ENCODE measurements around the gene CCDC63. TPM values are rescaled to one million over a fixed set of nuclear protein-coding genes. Genes with fewer than 3 reads are reported as not detected.

CCDC63 gene
- total RNA-seq, 1 experiment from 2014 or later = not detected

DNA sequence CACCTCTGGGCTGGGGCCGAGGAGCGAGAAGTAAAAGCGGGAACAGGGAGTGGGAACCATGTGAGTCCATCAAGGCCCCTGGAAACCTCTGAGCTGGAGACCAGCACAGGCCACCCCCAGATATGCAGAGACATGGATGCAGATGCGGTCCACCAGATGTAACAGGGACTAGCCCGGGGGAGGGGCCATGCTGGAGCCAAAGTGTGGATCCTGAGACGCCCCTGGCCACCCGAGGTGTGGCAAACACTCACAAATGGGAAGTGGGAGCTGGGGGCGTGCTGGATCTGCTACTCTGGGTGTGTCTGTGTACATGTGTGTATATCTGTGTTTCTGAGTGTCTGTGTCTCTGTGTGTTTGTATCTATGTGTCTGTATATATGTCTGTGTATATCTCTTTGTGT, 60.8 kb downstream of the CCDC63 start:
- no peak for DNase-seq (ENCODE audit: low read depth, low spot score)
- ATAC-seq = no peak
- ChIA-PET POLR2A (no interaction called here), CTCF (no interaction called here)
- Histone ChIP-seq H3K27me3 (ENCODE audit: control insufficient read depth, insufficient read depth, low read length) (no peaks in the 10 kb centered on the region), H3K27ac (ENCODE audit: low read length) (no peak overlapping the region), H3K4me1 (ENCODE audit: control insufficient read depth, insufficient read depth, low read length) (no peaks in the 10 kb centered on the region), H3K9me3 (ENCODE audit: control insufficient read depth, insufficient read depth, low read depth, low read length) (no peaks in the 10 kb centered on the region), H3K36me3 (ENCODE audit: control insufficient read depth, insufficient read depth, low read length) (no peaks in the 10 kb centered on the region), H3K4me3 (ENCODE audit: low read depth in 2 of 2, low read length in 2 of 2) (no peak overlapping the region)
- in situ Hi-C loops (cut with HindIII; ENCODE audit: low pct_unique_long_range_greater_than_20kb, low sequenced_read_pairs) = no loop called here
- no TSS peak for BruUV-seq (replicated peaks)
- TF ChIP-seq, protein P1, sequence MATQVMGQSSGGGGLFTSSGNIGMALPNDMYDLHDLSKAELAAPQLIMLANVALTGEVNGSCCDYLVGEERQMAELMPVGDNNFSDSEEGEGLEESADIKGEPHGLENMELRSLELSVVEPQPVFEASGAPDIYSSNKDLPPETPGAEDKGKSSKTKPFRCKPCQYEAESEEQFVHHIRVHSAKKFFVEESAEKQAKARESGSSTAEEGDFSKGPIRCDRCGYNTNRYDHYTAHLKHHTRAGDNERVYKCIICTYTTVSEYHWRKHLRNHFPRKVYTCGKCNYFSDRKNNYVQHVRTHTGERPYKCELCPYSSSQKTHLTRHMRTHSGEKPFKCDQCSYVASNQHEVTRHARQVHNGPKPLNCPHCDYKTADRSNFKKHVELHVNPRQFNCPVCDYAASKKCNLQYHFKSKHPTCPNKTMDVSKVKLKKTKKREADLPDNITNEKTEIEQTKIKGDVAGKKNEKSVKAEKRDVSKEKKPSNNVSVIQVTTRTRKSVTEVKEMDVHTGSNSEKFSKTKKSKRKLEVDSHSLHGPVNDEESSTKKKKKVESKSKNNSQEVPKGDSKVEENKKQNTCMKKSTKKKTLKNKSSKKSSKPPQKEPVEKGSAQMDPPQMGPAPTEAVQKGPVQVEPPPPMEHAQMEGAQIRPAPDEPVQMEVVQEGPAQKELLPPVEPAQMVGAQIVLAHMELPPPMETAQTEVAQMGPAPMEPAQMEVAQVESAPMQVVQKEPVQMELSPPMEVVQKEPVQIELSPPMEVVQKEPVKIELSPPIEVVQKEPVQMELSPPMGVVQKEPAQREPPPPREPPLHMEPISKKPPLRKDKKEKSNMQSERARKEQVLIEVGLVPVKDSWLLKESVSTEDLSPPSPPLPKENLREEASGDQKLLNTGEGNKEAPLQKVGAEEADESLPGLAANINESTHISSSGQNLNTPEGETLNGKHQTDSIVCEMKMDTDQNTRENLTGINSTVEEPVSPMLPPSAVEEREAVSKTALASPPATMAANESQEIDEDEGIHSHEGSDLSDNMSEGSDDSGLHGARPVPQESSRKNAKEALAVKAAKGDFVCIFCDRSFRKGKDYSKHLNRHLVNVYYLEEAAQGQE (IDR thresholded peaks at IDR 0.05; ENCODE audit: insufficient read depth in 1 of 2, low read depth in 2 of 2, low read length in 1 of 2) = no peak
- TF ChIP-seq TCF7L2 (IDR thresholded peaks at IDR 0.05; ENCODE audit: low read depth, low read length) (no peak), SIN3A (IDR thresholded peaks at IDR 0.05; ENCODE audit: borderline replicate concordance, insufficient read depth, low read depth, low read length) (no peak)
- intact Hi-C loops (cut with micrococcal nuclease; ENCODE audit: unreplicated experiment) = no loop called here

DNA sequence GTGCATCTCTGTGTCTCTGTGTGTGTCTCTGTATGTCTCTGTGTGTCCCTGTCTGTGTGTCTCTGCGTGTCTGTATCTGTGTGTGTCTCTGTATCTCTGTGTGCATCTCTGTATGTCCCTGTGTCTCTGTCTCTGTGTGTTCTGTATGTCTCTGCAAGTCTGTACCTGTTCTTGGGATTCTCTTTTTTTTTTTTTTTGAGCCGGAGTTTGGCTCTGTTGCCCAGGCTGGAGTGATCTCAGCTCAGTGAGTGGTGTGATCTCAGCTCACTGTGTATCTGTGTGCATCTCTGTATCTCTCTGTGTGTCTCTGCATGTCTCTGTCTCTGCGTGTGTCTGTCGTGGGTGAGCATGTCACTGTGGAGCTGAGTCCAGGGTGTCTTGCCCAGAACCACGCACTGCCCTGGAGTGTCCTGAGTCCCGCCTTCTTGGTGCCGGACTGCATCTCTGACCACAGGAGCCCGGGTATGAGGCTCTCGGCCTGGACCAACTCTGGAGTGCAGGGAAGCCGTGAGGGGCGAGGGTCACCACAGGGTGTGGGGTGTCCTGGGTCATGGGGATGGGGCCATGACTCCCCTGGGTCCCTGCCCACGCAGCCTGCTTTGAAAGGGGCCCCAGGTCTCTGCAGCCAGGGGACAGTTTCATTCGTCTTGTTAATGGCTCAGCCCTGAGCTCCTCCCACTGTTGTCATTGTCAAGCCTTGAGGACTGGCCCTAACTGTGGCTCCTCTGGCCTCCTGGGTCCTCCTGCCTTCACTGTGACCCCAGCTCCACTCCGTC, 61.8 kb downstream of the CCDC63 start:
- no peak for DNase-seq (ENCODE audit: low read depth, low spot score)

More for the DNA sequence above, 61.8 kb downstream of the CCDC63 start:
- ChIA-PET CTCF (interaction anchor here (0.7 kb wide), 1 partner anchor 118 kb away, joined by 8 read pairs; no protein-coding TSS in a partner anchor), POLR2A (no interaction called here)
- H3K27ac ChIP-seq (ENCODE audit: low read length) = no peak overlapping the region
- H3K27me3 ChIP-seq (ENCODE audit: control insufficient read depth, insufficient read depth, low read length) = no peaks in the 10 kb centered on the region
- TF ChIP-seq, protein P2, sequence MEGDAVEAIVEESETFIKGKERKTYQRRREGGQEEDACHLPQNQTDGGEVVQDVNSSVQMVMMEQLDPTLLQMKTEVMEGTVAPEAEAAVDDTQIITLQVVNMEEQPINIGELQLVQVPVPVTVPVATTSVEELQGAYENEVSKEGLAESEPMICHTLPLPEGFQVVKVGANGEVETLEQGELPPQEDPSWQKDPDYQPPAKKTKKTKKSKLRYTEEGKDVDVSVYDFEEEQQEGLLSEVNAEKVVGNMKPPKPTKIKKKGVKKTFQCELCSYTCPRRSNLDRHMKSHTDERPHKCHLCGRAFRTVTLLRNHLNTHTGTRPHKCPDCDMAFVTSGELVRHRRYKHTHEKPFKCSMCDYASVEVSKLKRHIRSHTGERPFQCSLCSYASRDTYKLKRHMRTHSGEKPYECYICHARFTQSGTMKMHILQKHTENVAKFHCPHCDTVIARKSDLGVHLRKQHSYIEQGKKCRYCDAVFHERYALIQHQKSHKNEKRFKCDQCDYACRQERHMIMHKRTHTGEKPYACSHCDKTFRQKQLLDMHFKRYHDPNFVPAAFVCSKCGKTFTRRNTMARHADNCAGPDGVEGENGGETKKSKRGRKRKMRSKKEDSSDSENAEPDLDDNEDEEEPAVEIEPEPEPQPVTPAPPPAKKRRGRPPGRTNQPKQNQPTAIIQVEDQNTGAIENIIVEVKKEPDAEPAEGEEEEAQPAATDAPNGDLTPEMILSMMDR (IDR thresholded peaks at IDR 0.05) = no peak
- TF ChIP-seq, protein P1 (IDR thresholded peaks at IDR 0.05; ENCODE audit: insufficient read depth in 1 of 2, low read depth in 2 of 2, low read length in 1 of 2) = no peak
- TF ChIP-seq TCF7L2 (IDR thresholded peaks at IDR 0.05; ENCODE audit: low read depth, low read length) (no peak), SIN3A (IDR thresholded peaks at IDR 0.05; ENCODE audit: borderline replicate concordance, insufficient read depth, low read depth, low read length) (no peak), POLR2AphosphoS5 (IDR thresholded peaks at IDR 0.05; ENCODE audit: low read depth, low read length) (no peak)
- in situ Hi-C loops (cut with HindIII; ENCODE audit: low pct_unique_long_range_greater_than_20kb, low sequenced_read_pairs) = no loop called here
- H3K36me3 ChIP-seq (ENCODE audit: control insufficient read depth, insufficient read depth, low read length) = no peaks in the 10 kb centered on the region
- intact Hi-C loops (cut with micrococcal nuclease; ENCODE audit: unreplicated experiment) = no loop called here
- BruUV-seq (replicated peaks) = no TSS peak
- no peak overlapping the region for H3K4me3 ChIP-seq (ENCODE audit: low read depth in 2 of 2, low read length in 2 of 2)
- no peaks in the 10 kb centered on the region for H3K9me3 ChIP-seq (ENCODE audit: control insufficient read depth, insufficient read depth, low read depth, low read length)
- H3K4me1 ChIP-seq (ENCODE audit: control insufficient read depth, insufficient read depth, low read length) = no peaks in the 10 kb centered on the region
- 0 out of 2 replicates have a peak, but pooled peaks have one; percentile 46 for ATAC-seq

Data from Panc1 (cell line).